Stimulated activated naive CD8-positive, alpha-beta T cell treated with anti-CD3 and anti-CD28 coated beads, Interleukin-15, Interleukin-2, amounts not matched to agents 100 U/mL and 50 U/mL, for 24 hours (primary cell): ENCODE results near the gene PPP1CC.
"Not testable (repeated sequence)": the region's sequence is repeated elsewhere in the genome, so short reads cannot be mapped to it uniquely, and the experiment has no call there.

Source experiments
- ATAC-seq: fragments of 150-1000 bp; cut with Tn5 transposase; one replicate; pipeline ENCODE4 v1.10.0; 2021
- DNase-seq: peaks from one replicate; pipeline ENCODE4 v3.0.0; 2021

PPP1CC gene

GRCh38 chr12:110742718-110743570 is at the start of gene PPP1CC:
Gene PPP1CC, minus strand, starts transcription at chr12:110742891. Its CDS starts 184 bp downstream, at chr12:110742707.
- DNase-seq (peak; percentile 92), ATAC-seq (peak; percentile 95)

GRCh38 chr12:110791589-110791988 is 48.9 kb upstream of the PPP1CC start:
- DNase-seq (no peak), ATAC-seq (peak; percentile 91)

- ATAC-seq, result no peak
- no peak for DNase-seq
These were observed 47.6 kb upstream of the PPP1CC start for GRCh38 chr12:110790301-110790700.

GRCh38 chr12:110786012-110786411 is 43.3 kb upstream of the PPP1CC start:
- ATAC-seq, result no peak
- DNase-seq, result no peak

DNA sequence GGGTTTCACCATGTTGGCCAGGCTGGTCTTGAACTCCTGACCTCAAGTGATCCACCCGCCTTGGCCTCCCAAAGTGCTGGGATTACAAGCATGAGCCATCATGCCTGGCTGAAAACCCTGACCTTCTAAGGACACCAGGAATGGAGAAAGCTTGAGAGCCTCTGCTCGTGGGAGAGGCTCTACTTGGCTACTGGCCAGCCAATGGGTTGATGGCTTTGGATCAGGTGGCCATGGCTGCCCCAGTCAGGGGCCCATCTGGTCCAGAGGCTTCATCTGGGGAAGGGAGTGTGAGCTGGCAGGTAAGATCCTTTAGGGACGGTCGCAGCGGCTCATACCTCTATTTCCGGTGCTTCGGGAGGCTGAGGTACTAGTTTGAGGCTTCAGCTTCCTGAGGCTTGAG is 42.5 kb upstream of the PPP1CC start:
- ATAC-seq, result no peak
- DNase-seq, result no peak

- DNase-seq (no peak), ATAC-seq (no peak)
These were observed 40.2 kb upstream of the PPP1CC start for GRCh38 chr12:110782922-110783321.

DNA sequence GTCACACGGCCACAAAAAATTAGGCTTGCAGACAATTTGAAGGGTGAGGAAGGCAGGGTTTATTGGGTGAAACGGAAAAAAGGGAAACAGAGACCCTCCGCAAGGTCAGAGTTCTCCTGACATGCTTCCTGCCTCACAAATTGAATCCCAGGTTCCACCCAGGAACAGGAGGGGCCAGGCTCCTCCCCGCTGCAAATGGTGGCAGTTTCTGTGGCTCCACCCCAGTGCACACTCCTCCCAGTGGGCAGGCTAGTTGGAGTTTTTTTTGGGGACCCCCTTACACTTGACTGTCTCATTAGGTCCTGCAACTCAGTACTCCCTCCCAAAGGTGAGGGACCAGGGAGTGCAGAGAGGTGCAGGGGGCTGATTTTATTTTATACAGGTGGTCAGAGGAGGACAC is 39.4 kb upstream of the PPP1CC start:
- ATAC-seq (no peak), DNase-seq (no peak)

DNA sequence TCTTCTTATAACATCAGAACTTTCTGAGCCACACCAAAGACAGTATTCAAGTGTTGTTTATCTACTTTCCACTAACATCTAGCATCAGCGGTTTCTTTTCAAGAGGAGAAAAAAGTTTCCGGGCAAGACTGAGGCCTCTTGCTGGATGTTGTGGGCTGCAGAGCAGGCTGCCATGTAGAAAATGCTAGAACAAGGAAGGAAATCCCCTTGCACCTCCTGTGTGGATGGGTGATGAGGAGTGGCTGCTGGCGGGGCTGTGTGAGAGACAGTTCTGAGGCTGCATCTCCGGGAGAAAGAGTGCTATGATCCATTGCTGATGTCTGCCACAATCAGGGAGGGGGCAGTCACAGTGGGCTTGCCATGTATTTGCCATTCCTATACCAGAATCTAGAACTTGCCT is 37.8 kb upstream of the PPP1CC start:
- ATAC-seq, result peak; percentile 26
- peak; percentile 38 for DNase-seq

DNA sequence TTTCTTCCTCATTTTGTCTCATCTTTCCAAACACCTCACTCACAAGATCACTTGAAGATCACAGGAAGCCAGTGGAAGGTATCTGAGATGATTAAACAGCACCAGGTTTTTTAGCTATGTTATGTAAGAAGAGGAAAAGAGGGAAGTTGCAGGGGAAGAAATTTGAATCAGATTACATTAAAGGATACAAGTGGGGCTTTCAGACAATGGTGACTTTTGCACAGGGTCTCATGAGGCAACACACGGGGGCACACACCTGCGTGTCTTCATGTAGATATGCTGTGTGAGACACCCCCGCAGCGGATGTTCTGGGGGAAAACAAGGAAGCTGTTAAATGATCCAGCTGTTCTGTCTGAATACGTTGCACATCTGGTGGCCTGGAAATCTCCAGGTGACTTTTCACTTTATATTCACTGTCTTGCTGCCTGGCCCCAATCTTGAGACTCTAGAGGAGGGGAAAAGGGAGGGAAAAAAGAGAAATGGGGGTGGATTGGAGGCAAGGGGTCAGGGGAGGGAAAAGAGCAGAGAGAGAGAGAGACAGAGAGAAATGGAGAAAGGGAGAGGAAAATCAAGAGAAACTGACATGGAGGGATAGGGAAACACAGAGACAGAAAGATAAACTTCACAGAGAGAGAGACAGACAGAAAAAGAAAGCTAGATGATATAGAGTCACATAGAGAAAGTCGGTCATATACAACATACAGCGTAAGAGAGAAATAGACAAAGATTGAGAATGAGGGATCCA is 36.3 kb upstream of the PPP1CC start:
- DNase-seq, result no peak
- no peak for ATAC-seq

DNA sequence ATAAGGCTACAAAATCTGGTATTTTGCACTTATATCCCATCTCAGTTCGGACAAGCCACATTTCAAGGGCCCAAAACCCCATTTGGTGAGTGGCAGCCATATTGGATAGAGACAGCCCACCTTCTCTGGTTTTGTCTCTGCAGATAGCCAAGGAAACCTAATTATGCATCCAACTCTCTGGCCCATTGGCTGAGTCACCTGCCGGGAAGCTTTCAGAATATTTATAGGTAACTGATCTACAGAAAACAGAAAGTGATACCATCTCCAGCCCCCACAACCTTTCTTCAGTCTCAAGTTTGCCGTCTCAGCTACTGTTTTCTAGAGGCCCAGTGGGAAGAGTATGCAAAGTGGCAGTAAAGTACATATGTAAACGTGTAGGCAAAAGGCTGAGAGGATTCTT is 33.7 kb upstream of the PPP1CC start:
- peak; percentile 55 for DNase-seq
- peak; percentile 96 for ATAC-seq

DNA sequence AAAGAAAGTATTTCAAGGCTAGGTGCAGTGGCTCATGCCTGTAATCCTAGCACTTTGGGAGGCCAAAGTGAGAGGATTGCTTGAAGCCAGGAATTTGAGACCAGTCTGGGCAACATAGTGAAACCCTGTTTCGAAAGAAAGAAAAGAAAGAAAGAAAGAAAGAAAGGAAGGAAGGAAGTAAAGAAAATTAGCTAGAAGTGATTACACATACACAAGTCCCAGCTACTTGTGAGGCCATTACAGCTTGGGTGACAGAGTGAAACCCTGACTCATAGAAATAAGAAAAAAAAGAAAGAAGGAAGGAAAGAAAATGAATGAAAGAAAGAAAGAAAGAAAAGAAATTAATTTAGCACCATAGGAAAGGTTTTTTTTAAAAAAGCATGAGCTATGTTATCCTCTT is 33.3 kb upstream of the PPP1CC start:
- DNase-seq (no peak), ATAC-seq (peak; percentile 22)

GRCh38 chr12:110774824-110775223 is 32.1 kb upstream of the PPP1CC start:
- ATAC-seq (no peak), DNase-seq (no peak)

DNA sequence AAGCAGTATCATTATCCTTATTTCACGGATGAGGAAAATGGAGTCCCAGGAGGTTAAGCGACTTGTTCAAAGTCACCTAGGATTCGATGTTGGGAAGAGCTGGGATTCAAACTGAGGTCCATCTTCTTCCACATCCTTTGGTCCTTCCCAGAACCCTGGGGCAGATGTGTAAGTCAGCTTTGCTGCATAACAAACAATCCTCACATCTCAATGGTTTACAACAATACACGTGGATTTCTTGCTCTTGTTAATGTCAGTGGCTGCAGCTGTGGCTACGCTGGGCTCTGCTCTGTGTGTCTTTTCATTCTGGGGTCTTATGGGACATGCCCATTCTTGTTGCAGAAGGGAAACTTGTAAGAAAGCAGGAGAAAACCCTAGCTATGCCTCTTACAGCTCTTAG is 26.3 kb upstream of the PPP1CC start:
- ATAC-seq (no peak), DNase-seq (no peak)

DNA sequence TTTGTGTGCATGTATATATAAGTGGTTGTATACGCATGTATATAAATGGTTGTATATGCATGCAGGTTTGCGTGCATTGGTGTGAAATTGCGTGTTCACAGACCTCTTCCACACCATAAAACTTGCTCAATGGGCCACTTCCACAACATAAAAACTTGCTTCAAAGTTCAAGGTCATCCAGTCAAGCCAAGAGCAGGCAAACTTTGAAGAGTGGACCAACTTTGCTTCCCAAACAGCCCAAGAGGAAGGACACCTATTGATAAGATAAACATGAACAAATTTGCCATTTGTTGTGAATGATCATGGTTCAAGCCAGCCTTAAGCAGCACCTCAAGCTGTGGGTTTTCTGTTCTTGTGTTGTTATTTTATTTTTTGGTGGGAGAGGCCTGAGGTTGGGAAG is 25.2 kb upstream of the PPP1CC start:
- ATAC-seq, result no peak

GRCh38 chr12:110766311-110767154 is 23.8 kb upstream of the PPP1CC start:
- no peak for DNase-seq
- no peak for ATAC-seq

More for the DNA sequence above, 25.2 kb upstream of the PPP1CC start:
- no peak for DNase-seq

- not testable (repeated sequence) for DNase-seq
These were observed 22.9 kb upstream of the PPP1CC start for GRCh38 chr12:110765572-110765971.

DNA sequence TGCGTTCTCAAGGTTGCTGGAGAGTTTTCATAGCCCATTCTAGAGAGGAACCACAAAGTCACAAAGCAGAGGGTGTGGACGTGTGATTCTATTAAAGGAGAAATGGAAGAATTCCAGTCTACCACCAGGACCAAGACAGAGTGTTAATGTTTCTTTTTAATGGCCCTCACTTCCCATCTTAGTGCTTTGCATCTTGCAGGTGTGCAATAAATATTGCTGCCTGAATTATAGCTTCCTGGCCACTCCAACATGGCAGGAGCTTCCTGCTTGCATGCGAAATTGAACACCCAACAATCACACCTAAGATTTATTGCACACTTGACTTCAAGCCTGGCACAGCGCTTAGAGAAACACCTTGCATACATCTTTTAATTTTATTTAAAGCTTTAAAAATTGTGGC is 22.4 kb upstream of the PPP1CC start:
- ATAC-seq, result no peak

More at GRCh38 chr12:110765572-110765971, 22.9 kb upstream of the PPP1CC start:
- not testable (repeated sequence) for ATAC-seq

GRCh38 chr12:110763583-110763982 is 20.9 kb upstream of the PPP1CC start:
- DNase-seq (no peak), ATAC-seq (no peak)

More for the DNA sequence above, 22.4 kb upstream of the PPP1CC start:
- DNase-seq, result no peak

DNA sequence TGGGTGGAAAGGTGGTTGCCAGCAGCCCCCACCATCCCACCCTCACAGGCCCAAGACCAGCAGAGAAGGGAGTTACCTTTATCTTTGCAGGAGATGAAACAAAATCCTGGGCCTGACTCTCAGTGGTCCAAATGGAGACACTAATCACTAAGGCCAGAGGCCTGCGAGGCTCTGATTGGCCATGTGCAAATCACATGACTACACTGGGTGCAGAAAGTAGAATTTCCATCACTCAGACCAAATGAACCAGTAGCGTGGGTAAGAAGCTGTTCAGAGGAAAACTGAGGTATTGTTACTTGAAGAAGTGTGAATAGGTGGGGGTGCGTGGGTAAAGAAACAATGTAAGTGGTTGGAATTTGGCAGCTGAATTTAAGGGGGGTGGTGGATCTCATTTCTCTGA is 20.2 kb upstream of the PPP1CC start:
- DNase-seq, result no peak
- ATAC-seq, result peak; percentile 82

GRCh38 chr12:110760204-110760609 is 17.5 kb upstream of the PPP1CC start:
- ATAC-seq (peak; percentile 75), DNase-seq (no peak)

DNA sequence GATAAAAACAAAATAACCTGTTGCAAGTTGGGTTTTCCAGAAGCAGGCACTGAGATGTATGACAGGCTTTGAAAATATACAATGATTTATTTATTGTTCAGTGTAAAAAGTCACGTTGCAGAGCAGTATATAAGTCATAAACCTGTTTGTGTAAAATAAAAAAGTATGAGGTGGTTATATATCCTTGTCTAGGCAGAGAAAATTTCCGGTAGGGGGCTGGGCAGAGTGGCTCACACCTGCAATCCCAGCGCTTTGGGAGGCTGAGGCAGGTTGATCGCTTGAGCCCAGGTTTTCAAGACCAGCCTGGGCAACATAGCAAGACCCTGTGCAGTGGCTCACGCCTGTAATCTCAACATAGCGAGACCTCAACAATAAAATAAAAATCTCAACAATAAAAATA is 16.2 kb upstream of the PPP1CC start:
- no peak for ATAC-seq
- DNase-seq, result no peak

DNA sequence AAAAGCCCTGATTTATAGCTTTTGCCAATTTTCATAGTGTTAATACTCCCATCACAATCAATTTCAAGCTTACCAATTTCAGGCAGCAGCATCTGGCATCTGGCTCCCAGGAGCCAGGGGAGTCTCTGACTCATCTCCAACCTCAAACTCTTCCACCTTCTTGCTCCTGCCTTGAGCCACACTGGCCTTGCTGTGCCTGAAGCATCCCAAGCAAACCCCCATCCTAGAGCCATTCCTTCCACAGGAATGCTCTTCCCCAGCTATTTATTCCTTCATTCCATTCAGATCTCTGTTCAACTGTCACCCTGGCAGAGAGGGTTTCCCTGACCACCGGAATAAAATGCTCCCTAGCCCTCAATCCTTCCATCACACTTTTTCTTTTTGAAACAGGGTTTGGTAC is 13.9 kb upstream of the PPP1CC start:
- no peak for ATAC-seq
- no peak for DNase-seq
